NCI-H774 (cell line): Measurements from ENCODE around the gene GPR176.
"Not testable (repeated sequence)": the region's sequence is repeated elsewhere in the genome, so short reads cannot be mapped to it uniquely, and the experiment has no call there.

ENCODE experiments used
- DNase-seq: peaks from one replicate; lab custom pipeline; 2025; lab: John Stamatoyannopoulos, UW

The GPR176 gene

DNA sequence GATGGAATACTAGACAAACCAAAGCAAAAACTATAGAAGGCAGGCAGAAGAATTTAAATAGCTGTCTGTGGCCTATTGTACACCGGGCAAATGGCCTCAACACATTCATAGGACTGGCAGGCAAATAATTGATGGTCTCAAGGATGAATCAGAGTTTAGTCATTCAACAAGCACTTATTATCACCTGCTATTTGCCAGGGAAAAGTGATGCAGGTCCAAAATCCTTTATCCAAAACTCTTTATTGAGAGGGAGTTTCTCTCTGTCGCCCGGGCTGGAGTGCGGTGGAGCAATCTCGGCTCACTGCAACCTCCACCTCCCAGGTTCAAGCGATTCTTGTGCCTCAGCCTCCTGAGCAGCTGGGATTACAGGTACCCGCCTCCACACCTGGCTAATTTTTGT, 16.1 kb upstream of the GPR176 start:
- no peak for DNase-seq

DNA sequence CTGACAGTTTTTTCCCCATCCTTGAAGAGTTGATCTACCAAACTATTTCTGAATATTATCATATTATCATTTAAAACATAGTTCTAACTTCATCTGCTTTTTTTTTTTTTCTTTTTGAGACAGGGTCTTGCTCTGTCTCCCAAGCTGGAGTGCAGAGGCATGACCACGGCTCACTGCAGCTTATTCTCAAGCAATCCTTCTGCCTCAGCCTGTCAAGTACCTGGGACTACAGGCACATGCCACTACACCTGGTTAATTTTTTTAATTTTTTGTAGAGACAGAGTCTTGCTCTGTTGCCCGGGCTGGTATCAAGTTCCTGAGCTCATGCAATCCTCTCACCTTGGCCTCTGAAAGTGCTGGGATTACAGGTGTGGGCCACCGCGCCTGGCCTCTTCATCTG, 15.2 kb upstream of the GPR176 start:
- no peak for DNase-seq

DNA sequence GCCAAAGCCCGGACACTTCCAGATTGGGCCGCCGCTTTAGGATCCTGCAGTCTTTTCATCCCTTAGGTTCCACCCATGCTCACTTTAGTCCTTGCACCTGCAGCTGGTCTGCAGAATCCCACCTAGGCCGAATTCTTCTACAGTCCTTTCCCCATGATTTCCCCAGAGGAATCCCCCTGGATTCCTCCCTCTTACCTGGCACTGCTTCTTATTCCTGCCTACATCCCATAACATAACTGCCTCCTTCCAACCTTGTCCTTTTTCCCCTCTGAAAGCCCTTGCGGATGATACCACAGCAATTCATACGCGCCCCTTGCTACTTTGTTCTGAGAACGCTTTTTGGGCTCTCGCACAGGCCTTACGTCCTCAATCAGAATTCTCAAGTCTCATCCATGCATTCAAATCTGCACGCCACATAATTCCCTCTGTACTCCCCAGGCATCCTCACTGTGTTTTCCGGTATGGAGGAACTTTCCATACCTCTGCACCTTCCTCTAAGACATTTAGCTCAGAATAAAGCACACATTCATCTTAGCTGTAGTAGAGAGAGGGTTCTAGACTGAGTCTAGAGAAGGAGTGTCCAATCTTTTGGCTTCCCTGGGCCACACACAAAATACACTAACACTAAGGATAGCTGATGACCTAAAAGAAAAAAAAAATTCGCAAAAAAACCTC, 14.5 kb upstream of the GPR176 start:
- no peak for DNase-seq

DNA sequence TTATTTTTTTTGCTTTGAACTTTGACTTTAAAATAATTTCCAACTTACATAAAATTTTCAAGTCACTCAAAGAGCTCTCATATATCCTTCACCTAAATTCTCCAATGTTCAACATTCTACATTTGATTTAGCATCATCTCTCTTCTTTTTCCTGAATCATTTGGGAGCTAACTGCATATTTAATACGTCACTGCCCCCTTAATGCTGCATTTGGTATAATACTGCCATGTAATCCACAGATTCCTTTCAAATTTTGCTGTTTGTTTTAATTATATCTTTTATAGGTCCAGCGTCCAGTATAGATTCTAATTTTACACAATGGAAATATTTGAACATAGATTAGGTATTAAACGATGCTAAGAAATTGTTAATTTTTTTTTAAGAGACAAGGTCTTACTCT, 11.5 kb upstream of the GPR176 start:
- no peak for DNase-seq

DNA sequence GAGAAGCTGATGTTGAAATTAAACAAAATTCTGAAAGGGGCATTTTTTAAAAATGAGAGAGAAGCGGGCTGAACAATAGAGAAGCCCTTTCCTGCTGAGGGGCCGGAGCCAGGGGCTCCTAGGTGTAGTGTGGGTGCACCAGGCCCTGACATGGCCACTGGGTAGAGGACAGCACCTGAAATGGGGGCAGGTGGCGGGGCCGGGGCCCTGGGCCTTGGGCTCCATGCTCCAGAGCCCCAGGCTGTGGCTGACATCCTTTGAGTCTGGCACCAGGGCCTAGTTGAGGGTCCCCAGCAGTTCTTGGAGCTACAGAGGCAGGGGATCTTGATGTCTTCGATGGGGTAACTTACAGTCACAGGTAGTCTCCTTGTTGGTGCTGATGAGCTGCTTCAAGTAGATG, 6.5 kb upstream of the GPR176 start:
- DNase-seq = no peak

DNA sequence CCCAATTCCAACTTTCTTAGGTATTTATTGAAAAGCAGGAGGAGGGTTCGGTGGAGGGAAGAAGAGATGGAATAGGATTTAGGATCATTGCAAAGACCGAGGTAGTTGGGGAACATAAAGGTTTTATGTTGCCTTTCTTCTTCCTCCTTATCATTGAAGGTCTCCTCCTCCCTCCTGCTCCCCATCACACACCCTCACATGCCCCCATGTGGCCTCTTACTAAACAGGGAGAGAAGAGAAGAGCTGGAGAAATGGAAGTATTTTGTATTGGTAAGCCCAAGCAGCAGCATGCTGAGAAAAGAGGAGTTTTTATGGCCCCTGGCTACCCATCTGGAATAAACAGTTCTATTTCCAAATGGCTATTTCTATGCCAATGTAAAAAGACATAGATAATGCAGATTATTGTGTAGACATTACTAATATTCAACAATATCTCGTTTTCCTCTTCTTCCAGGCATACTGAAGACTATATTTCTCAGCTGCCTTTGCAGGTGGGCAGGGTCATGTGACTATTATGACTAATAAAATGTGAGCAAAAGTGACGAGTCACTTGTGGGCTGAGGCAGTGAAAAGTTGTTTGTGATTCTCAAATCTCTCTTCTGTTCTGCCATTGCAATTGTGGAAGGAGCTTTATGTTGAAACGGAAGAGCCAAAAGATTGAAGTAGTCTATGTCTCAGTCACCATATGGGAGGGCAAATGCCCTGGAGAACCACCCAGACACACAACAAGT, 5.2 kb upstream of the GPR176 start:
- DNase-seq = no peak

DNA sequence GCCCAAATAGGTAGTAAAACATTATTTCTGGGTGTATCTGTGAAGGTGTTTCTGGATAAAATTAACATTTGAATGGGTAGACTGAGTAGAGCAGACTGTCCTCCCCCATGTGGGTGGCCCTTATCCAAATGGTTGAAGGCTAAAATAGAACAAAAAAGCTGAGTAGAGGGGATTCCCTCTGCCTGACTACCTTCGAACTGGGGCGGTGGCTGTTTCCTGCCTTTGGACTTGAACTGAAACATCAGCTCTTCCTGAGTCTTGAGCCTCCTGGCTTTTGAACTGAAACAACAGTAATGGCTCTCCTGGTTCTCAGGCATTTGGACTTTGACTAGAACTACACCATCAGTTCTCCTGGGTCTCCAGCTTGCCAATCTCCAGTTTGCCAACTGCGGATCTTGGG, 4.4 kb upstream of the GPR176 start:
- DNase-seq = no peak

DNA sequence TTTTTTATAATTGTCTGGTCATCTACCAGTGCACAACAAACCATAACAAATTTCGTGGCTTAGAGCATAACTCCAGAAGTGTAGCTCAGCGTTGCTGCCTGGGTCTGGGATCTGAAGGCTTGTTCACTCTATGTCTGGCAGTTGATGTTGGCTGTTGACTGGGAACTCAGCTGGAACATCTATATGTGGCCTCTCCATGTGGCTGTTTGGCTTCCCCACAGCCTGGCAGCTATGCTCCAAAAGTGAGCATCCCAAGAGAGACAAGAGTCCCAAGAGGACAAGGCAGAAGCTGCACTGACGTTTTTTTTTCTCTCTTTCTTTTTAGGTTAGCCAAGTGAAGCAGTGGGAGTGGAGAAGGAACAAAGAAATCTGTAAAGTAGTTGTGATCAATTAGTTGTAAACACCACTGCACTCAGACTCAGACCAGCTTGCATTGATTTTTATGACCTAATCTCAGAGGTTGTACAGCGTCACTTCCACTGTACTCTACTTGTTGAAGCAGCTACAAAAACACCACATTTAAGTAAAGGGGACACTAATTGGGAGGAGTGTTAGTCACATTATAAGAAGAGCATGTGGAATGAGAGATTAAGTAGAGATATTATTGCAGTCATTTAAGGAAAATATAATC, 2.5 kb upstream of the GPR176 start:
- DNase-seq = no peak

DNA sequence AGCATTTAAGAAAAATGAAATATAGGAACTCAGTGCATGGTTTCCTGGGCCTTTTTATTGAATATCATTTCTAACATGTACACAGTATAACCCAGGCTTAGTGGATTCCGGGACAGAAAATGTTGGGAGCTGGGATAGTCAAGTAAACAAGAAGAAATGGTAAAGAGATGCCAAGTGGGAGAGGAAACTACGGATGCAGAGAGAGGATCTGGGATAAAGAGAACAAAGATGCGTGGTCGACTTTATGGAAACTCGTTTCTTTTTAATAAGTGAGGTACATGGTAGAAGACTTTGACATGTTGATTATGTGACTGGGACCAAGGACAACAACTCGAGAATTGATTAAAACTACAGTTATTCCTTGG, 1.2 kb upstream of the GPR176 start:
- no peak for DNase-seq

DNA sequence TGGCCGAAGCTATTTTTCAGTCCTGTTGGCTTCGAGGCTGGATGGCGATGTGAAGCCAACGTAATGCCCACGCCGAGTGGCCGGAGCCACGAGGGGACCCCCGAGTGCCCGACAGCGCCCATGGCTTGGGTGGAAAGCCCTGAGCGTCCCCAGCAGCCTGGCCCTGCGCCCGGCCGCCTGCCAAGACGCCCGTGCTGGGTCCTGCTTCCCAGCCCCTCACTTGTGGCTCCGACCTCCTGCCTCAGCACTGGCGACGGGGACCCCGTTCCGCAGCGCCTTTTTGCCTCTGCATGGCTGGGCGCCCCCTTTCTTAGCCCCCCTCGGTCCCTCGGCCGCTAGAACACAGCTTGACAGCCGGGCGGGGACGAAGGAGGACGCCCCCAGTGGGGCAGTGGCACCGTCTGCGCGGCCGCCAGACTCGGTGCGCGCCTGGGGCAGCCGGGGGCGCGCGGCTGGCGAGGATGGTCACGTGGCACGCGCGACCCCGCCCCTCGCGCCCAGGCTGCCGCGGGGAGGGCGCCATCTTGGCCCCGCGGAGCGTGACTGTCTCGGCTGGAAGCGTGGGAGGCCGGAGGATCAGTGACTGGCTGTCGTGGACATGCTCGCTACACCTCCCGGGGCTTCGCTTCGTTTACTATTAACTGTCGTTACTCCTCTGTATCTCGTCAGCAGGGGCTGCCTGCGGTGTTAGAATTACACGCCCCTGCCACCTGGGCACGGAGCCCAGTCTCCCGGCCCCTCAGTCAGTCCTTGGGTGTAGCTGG, 626 bp upstream of the GPR176 start:
- DNase-seq = peak; percentile 77

DNA sequence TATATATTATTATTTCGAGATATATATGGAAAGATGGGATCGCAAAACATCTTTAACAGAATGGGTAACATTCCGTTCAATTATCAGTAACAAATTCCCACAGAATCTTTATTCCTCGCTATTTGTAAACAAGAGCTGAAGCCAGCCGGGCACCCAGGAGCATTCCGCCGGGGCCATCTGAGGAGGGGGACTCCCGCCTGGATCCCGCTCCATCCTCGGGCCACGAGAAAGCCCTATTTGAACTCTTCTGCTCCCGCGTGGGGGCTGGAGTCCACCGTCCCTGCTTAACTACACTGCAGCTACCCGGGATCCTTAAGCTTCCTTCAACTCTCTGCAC, 687 bp downstream of the GPR176 start:
- no peak for DNase-seq

DNA sequence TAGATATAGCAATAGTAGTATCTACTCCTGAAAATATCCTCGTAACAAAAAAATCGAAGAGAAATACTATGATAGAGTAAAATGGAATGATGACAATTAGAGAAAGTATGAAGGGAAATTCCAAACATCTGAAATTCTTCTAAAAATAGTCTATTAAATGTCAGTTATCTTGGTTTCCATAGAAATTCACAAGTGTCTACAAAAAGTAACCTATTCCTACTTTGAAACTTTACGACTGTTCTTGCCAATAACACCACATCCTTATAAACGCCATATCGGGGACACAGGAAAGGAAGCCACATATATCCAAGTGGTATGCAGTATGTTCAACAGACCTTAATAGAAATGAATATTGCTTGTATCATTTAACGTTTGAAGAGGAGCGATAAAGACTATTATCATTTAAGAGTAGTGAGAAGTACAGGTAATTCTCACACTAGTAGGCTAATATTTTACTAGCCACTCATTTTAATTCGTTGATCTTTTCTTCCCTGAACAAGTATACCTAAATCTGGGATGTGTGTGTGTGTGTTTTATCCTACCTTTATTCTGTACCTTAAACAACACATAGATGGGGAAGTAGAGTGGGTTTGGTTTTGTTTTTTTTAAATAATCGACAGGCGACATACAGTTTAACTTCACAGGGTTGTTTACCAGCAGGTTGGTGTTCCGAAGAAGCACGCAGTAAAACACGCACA, 1.2 kb downstream of the GPR176 start:
- DNase-seq = no peak

DNA sequence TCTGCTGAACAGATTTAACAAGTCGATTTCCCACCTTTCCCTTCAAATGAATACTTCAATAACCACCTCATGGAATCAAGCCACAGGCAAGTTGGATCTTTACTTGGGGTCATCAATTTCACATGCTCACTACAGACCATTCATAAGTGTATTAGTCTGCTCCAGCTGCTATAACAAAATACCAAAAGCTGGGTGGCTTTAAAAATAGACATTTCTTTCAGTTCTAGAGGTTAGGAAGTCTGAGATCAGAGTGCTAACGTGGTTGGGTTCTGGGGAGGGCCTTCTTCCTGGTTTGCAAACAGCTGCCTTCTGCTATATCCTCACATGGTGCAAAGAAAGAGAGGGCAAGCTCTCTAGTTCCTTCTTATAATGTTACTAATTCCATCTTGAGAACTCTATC, 5.1 kb downstream of the GPR176 start:
- no peak for DNase-seq

DNA sequence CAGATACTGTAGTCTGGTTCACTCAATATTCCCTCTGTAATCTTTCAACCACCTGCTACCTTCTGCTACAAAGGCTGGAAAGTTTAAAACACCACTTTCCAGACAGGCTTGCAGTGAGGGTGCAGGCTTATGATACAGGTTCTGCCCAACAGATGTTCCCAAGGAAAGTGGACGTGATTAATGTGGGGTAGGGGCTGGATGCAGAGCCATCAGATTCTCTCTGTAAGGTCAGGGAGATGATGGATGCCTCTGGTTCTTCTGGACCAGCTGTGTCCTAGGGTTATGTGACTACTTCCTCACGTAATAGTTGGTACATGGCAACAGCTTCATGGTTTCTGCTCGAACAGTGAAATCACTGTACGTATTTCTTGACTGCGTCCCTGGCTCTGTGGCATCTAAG, 11.1 kb downstream of the GPR176 start:
- no peak for DNase-seq

DNA sequence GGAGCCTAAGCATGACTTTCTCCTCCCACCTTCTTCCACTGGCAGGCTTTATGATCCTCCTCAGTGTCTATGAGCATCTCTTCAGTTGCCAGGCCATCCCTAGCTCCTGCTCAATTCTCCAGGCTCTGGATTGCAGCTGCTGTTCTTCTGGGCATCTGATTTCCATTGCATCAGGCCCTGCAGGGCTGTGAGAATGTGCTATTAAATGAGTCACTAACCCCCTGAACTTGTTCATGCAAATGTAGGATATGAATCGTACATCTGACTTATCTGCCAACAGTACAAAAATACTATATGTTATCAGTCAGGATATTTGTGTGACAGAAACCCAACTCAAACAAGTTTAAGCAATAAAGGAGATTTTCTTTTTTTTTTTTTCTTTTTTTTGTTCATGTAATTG, 11.9 kb downstream of the GPR176 start:
- DNase-seq = no peak

DNA sequence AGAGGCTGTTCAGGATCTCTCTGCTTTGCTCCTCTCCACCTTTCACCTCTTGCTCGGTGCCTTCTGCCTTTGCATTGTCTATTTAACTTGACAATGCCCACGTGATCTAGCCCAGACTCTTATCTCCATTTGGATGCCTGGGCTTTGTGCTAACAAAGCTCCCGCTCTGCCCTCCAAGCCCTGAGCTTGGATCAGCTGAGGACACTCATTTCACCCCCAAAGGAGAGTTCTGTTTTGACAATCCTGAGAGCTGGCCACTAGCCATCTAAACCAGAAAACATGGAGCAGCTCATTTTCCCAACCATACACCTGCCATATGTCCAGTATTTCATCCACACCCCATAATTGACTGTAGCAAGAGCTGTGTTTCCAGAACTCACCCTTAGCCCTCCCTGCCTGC, 12.8 kb downstream of the GPR176 start:
- DNase-seq = no peak

DNA sequence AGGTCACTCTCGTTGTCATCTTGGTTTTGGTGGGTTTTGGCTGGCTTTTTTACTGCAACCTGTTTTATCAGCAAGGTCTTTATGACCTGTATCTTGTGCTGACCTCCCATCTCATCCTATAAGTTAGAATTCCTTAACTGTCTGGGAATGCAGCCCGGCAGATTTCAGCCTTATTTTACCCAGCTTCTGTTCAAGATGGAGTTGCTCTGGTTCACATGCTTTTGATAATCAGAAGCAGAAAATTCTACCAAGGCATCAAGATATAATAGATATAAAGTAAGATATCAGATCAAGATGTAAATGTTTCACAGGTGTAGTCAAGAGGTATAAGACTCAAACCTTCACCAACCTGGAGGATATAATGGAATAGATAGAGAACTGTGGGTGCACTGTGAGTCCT, 16.0 kb downstream of the GPR176 start:
- DNase-seq = no peak

DNA sequence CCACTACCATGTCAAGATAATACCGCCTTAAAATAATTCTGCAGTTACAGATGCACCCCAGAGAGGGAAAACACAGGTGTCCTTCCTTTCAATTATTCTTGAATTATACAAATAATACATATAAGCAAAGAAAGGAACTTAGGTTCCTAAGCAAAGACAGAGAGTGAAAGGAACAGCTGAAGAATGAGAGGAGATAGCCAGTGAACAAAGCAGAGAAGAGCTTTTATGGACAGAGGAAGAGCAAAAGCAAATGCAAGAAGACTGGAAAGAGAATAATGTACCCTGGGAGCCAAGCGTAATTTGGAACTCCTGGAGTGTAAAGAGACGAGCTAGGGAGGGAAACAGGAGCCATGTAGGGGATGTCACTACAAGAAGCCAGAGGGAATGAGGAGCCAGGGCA, 21.7 kb downstream of the GPR176 start:
- no peak for DNase-seq

DNA sequence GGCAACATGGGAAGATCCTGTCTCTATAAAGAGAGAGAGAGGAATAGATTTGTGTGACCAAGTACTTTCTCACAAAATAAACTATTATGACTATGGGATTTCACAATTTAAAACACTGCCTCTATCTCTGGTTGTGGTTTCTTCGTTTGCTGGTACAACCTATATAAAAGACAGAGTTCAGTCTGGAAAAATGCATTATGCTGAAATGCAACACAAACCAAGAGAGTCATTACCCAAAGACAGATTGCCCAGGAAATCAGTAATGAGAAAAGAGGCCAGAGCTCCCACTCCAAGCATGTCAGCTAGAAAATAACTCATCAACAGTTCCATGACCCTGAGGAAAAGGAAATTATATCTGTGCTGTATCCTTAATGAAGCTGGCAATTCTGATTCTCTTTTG, 23.2 kb downstream of the GPR176 start:
- no peak for DNase-seq

DNA sequence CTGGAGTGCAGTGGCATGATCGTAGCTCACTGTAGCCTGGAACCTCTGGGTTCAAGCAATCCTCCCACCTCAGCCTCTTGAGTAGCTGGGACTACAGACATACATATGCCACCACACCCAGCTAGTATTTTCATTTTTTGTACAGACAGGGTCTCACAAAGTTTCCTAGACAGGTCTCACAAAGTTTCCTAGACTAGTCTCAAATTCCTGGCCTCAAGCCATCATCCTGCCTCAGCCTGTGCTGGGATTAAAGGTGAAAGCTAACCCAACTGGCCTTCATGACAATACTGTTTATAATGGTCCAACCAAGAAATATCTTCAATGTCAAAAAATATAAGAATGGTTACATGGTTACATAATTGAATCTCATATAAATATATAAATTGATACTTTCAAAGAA, 24.0 kb downstream of the GPR176 start:
- DNase-seq = no peak

DNA sequence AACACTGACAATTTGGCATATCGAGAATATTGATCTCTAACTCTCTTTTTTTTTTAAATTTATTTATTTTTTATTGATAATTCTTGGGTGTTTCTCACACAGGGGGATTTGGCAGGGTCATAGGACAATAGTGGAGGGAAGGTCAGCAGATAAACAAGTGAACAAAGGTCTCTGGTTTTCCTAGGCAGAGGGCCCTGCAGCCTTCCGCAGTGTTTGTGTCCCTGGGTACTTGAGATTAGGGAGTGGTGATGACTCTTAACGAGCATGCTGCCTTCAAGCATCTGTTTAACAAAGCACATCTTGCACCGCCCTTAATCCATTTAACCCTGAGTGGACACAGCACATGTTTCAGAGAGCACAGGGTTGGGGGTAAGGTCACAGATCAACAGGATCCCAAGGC, 27.0 kb downstream of the GPR176 start:
- not testable (repeated sequence) for DNase-seq

DNA sequence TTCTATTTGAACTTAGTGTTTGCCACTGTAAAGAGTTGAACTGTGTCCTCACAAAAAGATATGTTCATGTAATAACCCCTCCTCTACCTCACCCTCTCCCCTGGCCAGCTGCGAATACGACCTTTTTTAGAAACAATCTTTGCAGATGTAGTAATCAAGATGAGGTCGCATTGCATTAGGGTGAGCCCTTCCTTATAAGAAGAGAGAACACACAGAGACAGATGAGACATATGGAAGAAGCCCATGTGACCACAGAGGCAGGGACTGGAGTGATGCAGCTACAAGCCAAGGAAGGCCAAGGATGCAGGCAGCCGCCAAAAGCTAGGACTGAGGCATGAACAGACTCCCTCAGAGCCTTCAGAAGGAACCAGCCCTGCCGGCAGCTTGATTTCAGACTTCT, 27.6 kb downstream of the GPR176 start:
- no peak for DNase-seq
